K562 (cell line): ENCODE results near the gene TMEM120A.
A peak's percentile ranks its signal among the peaks of the same experiment; 100 is the strongest.

Experiments
- BCL6 ChIP-seq: fragments of 250-450 bp; sonication (Bioruptor Pico); IDR thresholded peaks from 2 replicates; pipeline ENCODE4 v1.4.0; 2020
- EZH2 ChIP-seq: IDR thresholded peaks from 2 replicates; pipeline ENCODE4 v1.6.1; 2012; ENCODE audit warnings: low read depth, mild to moderate bottlenecking, inconsistent platforms, low read length, borderline replicate concordance
- PHB ChIP-seq: fragments of 250-450 bp; sonication (Bioruptor Pico); IDR thresholded peaks from 2 replicates; pipeline ENCODE4 v1.5.0; 2021
- POLR3A ChIP-seq: IDR thresholded peaks from 2 replicates; pipeline ENCODE4 v1.6.1; 2011; ENCODE audit warnings: borderline replicate concordance, mild to moderate bottlenecking, moderate library complexity; ENCODE audit not compliant: insufficient read length, insufficient read depth; ENCODE audit errors: extremely low read depth
- RAD21 ChIP-seq, 2 experiments: fragments of 250-450 bp in 1 of 2; fragments of 450-650 bp in 1 of 2; sonication (Bioruptor Pico) in 1 of 2; formaldehyde crosslinking in 1 of 2; IDR thresholded peaks in 1 of 2; conservative IDR thresholded peaks in 1 of 2; 2 replicates each; pipeline versions ENCODE4 v1.4.0 to v1.8.0; 2020 to 2022; ENCODE audit warnings: mild to moderate bottlenecking in 2 of 2, moderate library complexity in 1 of 2
- TF ChIP-seq, protein P1 (sequence below): fragments of 450-650 bp; formaldehyde crosslinking; IDR thresholded peaks from 2 replicates; pipeline ENCODE4 v1.4.0; 2020; ENCODE audit warnings: mild to moderate bottlenecking, moderate library complexity
- TF ChIP-seq, protein P2 (sequence below): sonication (generic); formaldehyde crosslinking; IDR thresholded peaks from 2 replicates; pipeline ENCODE4 v1.8.1; 2023; ENCODE audit warnings: mild to moderate bottlenecking, missing genetic modification reagents
- TF ChIP-seq, protein P3 (sequence below): IDR thresholded peaks from 2 replicates; pipeline ENCODE4 v1.6.1; 2016; ENCODE audit warnings: missing genetic modification characterization, missing compliant biosample characterization

DNA sequence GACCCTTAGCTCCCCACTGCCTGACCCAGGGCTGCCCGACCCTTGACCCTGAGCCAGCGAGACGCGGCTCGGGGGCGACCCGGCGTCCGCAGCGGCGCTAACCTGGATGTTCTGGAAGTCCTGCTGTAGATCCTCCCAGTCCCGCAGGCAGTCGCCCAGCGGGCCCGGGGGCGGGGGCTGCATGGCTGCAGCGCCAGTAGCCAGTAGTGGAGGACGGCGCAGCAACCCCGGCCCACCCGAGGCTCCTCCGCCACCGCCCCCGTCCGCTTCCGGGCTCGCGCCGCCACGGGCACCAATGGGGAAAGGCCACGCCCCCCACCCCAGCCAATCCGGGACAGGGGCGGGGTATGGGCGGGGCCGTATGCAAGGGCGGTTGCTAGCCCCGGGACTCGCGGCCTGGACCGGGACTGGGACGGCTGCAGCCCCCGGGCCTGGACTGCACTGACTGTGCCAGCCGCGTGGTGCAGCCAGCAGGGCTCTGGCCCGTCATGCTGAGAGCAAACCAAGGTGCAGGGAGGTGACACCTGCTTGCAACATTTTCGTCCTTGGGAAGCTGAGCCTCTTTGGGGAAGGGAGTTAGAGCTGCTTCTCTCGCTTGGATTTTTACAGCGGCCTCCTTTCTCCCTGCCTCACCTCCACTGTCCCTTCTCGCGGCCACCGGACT, at the start of gene TMEM120A:
- TF ChIP-seq, protein P1, sequence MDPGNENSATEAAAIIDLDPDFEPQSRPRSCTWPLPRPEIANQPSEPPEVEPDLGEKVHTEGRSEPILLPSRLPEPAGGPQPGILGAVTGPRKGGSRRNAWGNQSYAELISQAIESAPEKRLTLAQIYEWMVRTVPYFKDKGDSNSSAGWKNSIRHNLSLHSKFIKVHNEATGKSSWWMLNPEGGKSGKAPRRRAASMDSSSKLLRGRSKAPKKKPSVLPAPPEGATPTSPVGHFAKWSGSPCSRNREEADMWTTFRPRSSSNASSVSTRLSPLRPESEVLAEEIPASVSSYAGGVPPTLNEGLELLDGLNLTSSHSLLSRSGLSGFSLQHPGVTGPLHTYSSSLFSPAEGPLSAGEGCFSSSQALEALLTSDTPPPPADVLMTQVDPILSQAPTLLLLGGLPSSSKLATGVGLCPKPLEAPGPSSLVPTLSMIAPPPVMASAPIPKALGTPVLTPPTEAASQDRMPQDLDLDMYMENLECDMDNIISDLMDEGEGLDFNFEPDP, result no peak
- no peak for TF ChIP-seq POLR3A
- TF ChIP-seq PHB (CRISPR knock-in tag), result no peak; the same call in none of the 2 replicates
- TF ChIP-seq BCL6 (CRISPR knock-in tag), result no peak
- TF ChIP-seq, protein P2, sequence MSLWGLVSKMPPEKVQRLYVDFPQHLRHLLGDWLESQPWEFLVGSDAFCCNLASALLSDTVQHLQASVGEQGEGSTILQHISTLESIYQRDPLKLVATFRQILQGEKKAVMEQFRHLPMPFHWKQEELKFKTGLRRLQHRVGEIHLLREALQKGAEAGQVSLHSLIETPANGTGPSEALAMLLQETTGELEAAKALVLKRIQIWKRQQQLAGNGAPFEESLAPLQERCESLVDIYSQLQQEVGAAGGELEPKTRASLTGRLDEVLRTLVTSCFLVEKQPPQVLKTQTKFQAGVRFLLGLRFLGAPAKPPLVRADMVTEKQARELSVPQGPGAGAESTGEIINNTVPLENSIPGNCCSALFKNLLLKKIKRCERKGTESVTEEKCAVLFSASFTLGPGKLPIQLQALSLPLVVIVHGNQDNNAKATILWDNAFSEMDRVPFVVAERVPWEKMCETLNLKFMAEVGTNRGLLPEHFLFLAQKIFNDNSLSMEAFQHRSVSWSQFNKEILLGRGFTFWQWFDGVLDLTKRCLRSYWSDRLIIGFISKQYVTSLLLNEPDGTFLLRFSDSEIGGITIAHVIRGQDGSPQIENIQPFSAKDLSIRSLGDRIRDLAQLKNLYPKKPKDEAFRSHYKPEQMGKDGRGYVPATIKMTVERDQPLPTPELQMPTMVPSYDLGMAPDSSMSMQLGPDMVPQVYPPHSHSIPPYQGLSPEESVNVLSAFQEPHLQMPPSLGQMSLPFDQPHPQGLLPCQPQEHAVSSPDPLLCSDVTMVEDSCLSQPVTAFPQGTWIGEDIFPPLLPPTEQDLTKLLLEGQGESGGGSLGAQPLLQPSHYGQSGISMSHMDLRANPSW (CRISPR knock-in tag), result peak; percentile 62; the same call in 1 of the 2 replicates
- TF ChIP-seq RAD21 (CRISPR knock-in tag; conservative IDR thresholded peaks at IDR 0.05 in 1 of 2, IDR thresholded peaks at IDR 0.05 in 1 of 2), result 0 out of 4 replicates have a peak, but pooled peaks of 1 of the 2 experiments have one; percentile 1
- TF ChIP-seq EZH2, result no peak
- TF ChIP-seq, protein P3, sequence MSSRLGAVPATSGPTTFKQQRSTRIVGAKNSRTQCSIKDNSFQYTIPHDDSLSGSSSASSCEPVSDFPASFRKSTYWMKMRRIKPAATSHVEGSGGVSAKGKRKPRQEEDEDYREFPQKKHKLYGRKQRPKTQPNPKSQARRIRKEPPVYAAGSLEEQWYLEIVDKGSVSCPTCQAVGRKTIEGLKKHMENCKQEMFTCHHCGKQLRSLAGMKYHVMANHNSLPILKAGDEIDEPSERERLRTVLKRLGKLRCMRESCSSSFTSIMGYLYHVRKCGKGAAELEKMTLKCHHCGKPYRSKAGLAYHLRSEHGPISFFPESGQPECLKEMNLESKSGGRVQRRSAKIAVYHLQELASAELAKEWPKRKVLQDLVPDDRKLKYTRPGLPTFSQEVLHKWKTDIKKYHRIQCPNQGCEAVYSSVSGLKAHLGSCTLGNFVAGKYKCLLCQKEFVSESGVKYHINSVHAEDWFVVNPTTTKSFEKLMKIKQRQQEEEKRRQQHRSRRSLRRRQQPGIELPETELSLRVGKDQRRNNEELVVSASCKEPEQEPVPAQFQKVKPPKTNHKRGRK (tag), result no peak
